Activated CD4-positive, alpha-beta T cell treated with anti-CD3 and anti-CD28 coated beads, Interleukin-2, amount 50 U/mL, for 4 hours (primary cell): ENCODE data around the gene FHL5.
"Not testable (repeated sequence)": the region's sequence is repeated elsewhere in the genome, so short reads cannot be mapped to it uniquely, and the experiment has no call there.

ENCODE experiments used
- DNase-seq, 2 experiments: peaks; one replicate each; pipeline ENCODE4 v3.0.0-alpha.2; 2020

FHL5 gene

DNA sequence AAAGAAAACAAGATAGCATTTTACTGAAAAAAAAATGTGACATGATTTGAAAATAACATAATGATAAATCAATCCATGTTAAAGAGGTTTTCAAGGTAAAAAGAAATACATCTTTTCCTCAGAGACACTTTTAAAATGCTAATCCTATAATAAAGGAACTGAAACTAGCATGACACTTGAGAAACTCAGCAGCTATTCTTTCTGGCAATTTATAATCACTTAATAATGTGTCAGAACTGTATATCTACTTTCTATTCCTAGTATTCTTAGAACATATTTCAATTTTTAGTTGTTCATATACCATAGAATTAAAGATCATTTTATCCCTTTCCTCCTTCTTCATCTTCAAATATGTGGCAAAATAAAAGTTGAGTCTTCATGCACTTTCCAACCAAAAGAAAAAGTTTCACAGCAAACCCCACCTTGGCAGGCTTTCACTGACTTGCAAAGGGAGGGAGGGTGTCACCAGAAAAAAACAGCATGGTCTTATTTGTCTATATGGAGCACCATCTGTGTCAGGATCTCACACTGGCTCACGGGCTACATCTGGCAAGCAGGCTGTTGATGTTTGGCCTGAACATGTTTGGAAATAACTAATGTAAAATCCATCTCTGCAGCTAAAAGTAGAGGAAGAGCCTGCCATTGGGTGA is 48.5 kb downstream of the FHL5 start:
- no peak for DNase-seq

DNA sequence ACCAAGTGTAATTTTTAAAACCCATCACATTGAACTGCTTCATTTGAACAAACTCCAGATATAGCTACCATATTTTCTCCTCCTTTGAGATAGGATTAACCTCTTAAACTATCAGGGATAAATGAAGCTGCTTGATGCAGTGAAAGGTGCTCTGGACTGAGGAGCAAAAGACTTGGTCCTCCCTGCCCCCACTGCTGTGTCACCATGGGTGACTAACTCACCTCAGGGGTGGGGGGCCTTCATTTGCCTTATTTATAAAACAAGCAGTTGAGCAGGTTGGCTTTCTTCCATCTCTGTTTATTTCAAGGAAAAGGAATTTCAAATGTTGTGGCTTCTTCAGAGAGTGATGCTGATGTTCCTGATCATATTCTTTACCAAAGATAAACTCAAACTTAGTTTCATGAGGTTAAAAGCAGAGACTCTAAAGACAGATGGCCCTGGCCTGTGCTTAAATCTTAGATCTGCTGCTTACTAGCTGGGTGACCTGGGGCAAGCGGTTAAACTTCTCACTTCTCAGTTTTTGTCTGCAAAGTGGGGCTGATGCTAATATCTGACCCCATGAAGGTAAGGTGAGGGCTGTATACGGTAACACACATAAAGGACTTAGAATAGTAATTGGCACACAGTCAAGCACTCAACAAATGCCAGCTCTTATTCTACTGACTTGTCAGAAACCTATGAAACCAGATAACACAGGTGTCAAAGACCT is 50.5 kb downstream of the FHL5 start:
- no peak for DNase-seq

DNA sequence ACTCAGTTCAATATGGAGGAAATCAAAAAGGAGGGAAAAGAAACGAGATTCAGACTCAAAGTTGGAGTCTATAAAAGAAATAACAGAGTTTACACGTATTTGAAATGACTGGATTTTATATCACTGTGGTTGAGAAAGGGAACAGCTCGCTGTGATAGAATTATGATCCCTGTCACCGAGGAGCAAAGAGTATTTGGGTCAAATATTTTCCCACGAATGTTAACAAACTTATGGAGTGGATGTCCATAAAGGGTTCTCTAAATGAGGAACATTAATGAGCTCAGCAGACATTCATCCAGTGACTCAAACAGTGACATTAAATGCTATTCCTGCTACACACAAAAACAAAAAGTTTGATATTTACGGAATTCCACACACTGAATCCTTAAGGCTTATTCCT is 57.9 kb downstream of the FHL5 start:
- DNase-seq, result no peak

DNA sequence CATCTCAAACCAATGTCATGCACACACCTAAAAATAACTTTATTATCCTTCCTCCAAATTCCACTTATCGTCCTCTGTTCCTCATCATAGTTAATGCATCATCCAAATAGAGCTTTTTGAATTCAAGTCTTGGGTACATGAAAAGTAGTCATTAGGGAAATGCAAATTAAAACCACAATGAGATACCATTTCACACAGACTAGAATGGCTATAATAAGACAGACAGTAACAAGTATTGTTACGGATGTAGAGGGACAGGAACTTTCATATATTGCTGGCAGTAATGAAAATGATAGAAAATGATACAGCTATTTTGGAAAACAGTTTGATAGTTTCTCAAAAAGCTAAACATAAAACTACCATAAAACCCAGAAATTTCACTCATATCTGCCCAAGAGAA is 59.1 kb downstream of the FHL5 start:
- DNase-seq, result no peak

DNA sequence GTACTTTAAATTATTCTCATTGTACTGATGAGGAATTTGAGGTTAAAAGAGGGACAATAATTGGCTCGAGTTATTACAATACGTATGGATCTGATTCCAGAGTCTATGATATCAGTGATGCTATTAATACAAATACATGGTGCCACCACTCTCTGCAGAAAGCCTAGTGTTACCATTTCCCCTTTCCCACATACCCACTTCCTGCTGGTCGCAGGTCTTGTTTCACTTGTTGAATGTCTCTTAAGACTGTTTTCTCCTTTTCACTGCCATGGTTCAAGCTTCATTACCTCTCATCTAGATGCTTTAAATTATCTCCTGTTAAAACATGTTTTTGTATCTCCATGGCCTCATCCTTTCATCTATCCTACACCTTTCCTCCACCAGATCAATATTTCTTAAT is 62.0 kb downstream of the FHL5 start:
- no peak for DNase-seq

DNA sequence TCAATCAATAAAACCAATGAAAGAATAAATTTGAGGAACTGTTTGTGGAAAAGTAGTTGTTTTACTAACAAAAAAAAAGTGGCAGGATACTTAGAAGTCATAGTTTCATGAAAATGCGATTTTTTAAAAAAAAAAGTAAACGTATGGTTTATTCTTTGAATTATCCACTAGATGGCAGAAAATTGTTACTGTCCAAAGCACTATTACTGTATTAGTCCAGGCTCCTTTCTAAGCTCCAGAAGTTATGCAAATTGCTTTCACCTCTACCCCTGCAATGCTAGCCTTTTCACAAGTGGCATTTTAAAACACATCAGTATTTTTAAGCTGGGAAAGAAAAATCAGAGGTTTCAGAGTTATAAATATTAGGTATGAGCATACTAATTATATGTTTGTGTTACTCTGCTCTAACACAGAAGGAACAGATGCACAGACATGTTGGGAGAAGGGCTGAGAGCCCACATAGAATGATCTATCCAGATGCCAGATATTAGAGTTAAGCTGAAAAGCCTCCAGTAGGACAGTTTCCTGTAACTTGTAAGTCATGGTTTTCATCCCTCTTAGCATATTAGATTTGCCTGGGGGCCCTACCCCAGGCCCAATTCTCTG is 63.9 kb downstream of the FHL5 start:
- DNase-seq, result no peak

DNA sequence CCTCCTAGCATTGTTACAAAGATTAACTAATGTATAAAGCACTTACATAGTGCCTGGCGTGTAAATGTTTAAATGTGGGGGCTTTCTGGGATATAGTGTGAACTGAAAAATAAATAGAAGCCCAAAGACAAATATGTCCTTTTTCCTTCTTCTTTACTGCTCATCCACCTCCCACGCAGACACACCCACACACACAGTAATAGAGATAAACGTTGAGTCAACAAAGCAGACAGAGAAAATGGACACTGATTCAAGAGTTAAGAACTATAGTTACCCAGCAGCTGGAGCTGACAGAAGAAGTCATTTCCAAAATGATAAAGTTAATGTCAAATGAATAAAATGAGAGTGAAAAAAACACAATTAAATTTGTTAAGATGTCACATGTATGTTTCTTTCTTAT is 68.3 kb downstream of the FHL5 start:
- DNase-seq, result peak; percentile 2 to 8

DNA sequence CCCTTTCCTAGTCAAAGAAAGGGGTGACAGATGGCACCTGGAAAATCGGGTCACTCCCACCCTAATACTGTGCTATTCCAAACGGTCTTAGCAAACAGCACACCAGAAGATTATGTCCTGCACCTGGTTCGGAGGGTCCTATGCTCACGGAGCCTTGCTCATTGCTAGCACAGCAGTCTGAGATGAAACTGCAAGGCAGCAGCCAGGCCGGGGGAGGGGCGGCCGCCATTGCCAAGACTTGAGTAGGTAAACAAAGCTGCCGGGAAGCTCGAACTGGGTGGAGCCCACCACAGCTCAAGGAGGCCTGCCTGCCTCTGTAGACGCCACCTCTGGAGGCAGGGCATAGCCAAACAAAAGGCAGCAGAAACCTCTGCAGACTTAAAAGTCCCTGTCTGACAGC is 75.1 kb downstream of the FHL5 start:
- DNase-seq, result not testable (repeated sequence)

DNA sequence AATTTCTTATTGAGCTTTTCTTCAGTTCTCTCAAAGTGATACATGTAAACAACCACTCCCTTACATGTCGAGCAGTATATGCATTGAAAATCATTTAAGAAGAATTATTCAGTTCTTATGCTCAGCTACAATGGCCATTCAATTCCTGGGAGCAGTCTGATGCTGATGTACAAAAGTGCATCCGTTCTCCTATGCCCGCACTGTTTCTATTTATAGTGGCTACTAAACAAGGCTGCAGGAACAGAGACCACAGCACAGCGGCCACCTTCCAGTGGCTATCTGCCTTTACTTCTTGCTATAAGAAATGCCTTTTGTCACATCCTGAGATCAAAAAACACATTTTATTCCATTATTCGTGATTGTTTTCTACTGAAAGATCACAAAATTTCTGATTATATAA is 82.2 kb downstream of the FHL5 start:
- DNase-seq, result no peak

DNA sequence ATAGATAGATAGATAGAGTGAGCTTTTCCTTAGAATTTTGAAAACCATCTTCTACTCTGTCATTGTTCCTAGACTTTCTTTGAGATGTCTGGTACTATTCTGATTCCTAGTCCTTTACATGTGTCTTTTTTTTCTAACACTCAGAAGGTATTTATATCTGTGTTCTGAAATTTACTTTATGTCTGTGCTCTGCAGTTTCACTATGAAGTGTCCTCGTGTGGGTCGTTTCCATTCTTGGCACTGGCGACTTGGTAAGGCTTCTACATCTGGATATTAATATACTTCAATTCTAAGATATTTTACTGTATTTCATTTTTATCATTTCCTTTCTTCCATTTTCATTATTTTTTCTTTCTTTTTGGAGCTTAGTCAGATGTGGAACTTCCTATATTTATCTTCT is 87.0 kb downstream of the FHL5 start:
- no peak for DNase-seq

DNA sequence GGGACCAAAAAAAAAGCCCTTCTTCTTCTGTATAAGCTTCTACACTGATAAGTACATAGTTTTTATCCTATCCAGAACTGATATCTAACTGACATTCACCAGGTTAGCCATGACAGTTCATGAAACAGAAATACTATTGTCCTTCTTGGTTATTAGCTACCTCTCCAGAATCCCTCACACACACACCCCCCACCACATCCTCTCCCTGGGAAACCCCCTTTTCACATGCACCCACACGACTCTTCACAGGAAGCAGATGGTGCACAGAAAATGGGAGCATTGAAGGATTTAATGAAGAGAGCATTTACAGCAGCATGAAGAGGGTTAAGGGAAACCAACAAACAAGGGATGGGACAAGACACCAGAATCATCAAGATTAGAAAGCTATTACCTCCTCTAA is 88.9 kb downstream of the FHL5 start:
- no peak for DNase-seq

DNA sequence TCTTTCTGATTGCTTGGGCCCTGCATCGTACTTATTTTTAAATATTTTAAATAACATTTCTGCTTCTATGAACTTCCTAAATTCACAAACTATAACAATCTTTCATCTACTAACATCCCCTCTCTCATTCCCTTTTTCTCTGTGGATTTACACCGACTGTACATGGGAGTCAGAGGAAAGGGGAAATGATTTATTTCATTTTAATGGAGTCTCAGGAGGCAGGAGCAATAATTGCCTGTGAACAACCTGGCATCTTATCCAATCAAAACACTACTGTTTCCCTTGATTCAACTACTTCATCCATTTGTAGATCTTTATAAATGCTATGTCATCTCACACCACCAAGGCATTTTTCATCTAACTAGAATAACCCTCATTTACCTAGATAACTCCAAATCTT is 89.6 kb downstream of the FHL5 start:
- no peak for DNase-seq

DNA sequence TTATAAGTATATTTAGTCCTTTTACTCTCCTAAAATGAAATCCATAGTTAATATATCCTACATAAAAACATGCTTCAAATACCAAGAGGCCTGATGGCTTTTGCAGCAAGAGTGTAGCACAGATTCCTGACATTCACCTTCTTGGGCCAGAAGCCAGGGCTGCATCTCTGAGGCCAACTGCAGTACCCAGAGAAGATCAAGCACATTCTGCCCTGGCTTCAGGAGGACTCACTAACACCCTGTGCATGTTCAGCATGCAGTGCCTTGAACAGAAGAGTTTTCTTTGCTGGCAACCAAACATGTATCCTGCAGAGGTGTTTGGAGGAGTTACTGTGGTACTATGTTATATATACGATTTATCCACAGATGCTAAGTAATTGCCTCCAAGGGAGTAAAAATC is 90.3 kb downstream of the FHL5 start:
- DNase-seq, result no peak

DNA sequence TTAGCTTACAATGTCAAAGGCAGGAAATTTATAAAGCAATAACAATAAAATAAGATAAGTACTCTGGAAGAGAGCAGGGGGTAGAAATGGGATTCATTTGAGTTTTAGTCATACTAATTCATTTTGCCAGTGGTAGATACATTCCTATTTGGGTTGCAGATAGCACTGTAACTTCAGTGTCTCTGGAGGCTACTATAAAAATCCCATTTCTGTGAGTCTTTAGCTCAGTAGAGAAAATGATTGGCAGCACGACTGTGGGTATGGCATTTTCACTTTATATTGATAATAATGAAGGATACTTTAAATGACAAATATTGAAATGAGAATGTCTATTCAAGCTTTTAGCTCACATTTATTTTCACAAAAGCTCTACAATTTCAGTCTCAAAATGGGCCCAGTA is 93.6 kb downstream of the FHL5 start:
- DNase-seq, result no peak

DNA sequence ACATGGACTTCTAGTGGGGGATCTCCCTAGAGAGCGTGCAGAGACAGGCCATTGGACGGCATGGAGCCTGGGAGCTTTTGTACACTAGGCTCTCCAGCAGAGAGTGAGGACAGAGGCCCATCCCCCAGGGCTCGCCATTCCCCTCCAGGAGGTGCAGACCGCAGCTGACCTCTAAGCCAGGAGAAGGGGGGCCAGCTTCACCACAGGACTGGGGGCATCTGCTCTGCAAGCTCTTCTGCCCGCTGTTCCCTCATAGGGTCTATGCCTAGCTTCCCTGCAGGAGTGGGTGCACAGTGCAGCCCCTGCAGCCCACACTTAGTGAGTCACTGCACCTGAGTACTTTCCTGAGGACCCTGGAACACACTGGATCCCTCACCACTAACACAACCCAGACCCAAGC is 94.4 kb downstream of the FHL5 start:
- no peak for DNase-seq

DNA sequence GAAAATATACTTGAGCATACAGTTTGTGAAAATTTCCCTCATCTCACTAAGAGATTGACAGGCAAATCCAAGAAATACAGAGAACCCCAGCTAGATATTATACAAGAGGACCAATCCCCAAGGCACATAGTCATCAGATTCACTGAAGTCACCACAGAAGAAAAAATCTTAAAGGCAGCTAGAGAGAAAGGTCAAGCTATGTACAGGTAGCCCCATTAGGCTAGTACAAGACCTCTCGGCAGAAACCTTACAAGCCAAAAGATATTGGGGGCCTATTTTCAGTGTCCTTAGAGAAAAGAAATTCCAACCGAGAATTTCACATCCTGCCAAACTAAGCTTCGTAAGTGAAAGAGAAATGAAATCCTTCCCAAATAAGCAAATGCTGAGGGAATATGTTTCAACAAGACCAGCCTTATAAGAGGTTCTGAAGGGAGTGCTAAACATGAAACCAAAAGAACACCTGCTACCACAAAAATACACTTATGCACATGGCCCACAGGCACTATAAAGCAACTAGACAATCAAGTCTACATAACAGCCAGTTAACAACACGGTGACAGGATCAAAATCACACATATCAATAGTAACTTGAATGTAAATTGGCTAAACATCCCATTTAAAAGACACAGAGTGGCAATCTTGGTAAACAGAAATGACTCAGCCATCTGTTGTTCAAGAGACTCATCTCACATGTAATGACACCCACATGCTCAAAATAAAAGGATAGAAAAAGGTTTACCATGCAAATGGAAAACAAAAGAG is 96.3 kb downstream of the FHL5 start:
- no peak for DNase-seq
